HCT116 (cell line): Measurements from ENCODE around the gene ERBB2. TPM values are rescaled to one million over a fixed set of nuclear protein-coding genes. Genes with fewer than 3 reads are reported as not detected.

Source experiments
- ATAC-seq: fragments of 200-7000 bp; cut with Tn5 transposase; 2 replicates; pipeline ENCODE4 v1.9.1; 2020; ENCODE audit warnings: mild to moderate bottlenecking, moderate library complexity
- BruUV-seq: library from RNA; stranded (reverse); fragments of 400-500 nt; replicated peaks from 2 replicates; lab custom pipeline; 2021; lab: Mats Ljungman, UMichigan
- CTCF ChIA-PET: fragments of 300-600 bp; sonication (Branson Sonifier 250); formaldehyde crosslinking; loops from one replicate; lab custom pipeline; 2021; ENCODE audit warnings: antibody characterized with exemption; lab: Charles Lee
- POLR2A ChIA-PET: fragments of 300-600, 350-600 bp; sonication (Branson Sonifier 250); formaldehyde crosslinking; loops from one replicate; lab custom pipeline; 2021; ENCODE audit warnings: antibody characterized with exemption; lab: Charles Lee
- RAD21 ChIA-PET, 2 experiments: fragments of 300-600 bp; sonication (Branson Sonifier 250); formaldehyde crosslinking; loops; one replicate each; lab custom pipeline; 2023; ENCODE audit warnings: low total read pairs in 2 of 2; ENCODE audit not compliant: uncharacterized antibody in 2 of 2, unreplicated experiment in 2 of 2, low non-redundant PET in 1 of 2; lab: Charles Lee
- DNase-seq: peaks from one replicate; pipeline ENCODE4 v3.0.0-alpha.2; 2010; ENCODE audit warnings: low read depth, low spot score
- H2AFZ ChIP-seq: fragments of 200-600 bp; shearing (Covaris generic), sonication (generic); 2 replicates; pipeline ENCODE4 v1.6.1; 2017; ENCODE audit warnings: low read depth, mixed run types, mixed read lengths, antibody characterized with exemption, low read length; ENCODE audit not compliant: poor library complexity, severe bottlenecking
- H3K27ac ChIP-seq: 2 replicates; pipeline ENCODE4 v1.5.1; 2012; ENCODE audit warnings: low read depth, low read length
- H3K27me3 ChIP-seq: fragments of 200-600 bp; sonication (generic); 2 replicates; pipeline ENCODE4 v1.6.1; 2016; ENCODE audit warnings: mixed run types, low read length, mixed read lengths; ENCODE audit not compliant: insufficient read depth
- H3K36me3 ChIP-seq, 2 experiments: fragments of 200-500 bp in 1 of 2; fragments of 200-600 bp in 1 of 2; sonication (Bioruptor generic) in 1 of 2; sonication (generic) in 1 of 2; 2 replicates each; pipeline versions ENCODE4 v1.5.1 to v1.6.1; 2014 to 2016; ENCODE audit warnings: low read length in 2 of 2, inconsistent platforms in 1 of 2, mixed read lengths in 1 of 2, mixed run types in 1 of 2; ENCODE audit not compliant: insufficient read depth in 2 of 2, control insufficient read depth in 1 of 2
- H3K4me1 ChIP-seq, 2 experiments: fragments of 200-600 bp in 1 of 2; sonication (generic) in 1 of 2; 2 replicates each; pipeline versions ENCODE4 v1.5.1 to v1.6.1; 2012 to 2017; ENCODE audit warnings: low read length in 2 of 2, inconsistent platforms in 1 of 2, mild to moderate bottlenecking in 1 of 2, mixed read lengths in 1 of 2, mixed run types in 1 of 2, moderate library complexity in 1 of 2; ENCODE audit not compliant: insufficient read depth in 2 of 2, control insufficient read depth in 1 of 2
- H3K4me2 ChIP-seq: fragments of 200-600 bp; sonication (generic); 2 replicates; pipeline ENCODE4 v1.6.1; 2017; ENCODE audit warnings: mixed run types, low read length, mixed read lengths
- H3K4me3 ChIP-seq, 2 experiments: fragments of 200-600 bp in 1 of 2; sonication (generic) in 1 of 2; replicated peaks in 1 of 2; 2 replicates each; pipeline ENCODE4 v1.5.1; 2011 to 2016; ENCODE audit warnings: low read length in 2 of 2, control low read depth in 1 of 2, low read depth in 1 of 2, mild to moderate bottlenecking in 1 of 2, mixed read lengths in 1 of 2, mixed run types in 1 of 2
- H3K79me2 ChIP-seq: fragments of 200-600 bp; sonication (generic); 2 replicates; pipeline ENCODE4 v1.6.1; 2017; ENCODE audit warnings: mild to moderate bottlenecking, mixed run types, low read length, moderate library complexity, mixed read lengths; ENCODE audit not compliant: insufficient read depth
- H3K9ac ChIP-seq: fragments of 200-600 bp; sonication (generic); 2 replicates; pipeline ENCODE4 v1.6.1; 2016; ENCODE audit warnings: low read length, mixed read lengths
- H3K9me2 ChIP-seq: fragments of 200-600 bp; sonication (generic), shearing (Covaris generic); 2 replicates; pipeline ENCODE4 v1.6.1; 2017; ENCODE audit warnings: mixed run types, mild to moderate bottlenecking, moderate library complexity; ENCODE audit not compliant: insufficient read depth
- H3K9me3 ChIP-seq, 2 experiments: fragments of 200-500 bp in 1 of 2; fragments of 200-600 bp in 1 of 2; sonication (Bioruptor generic) in 1 of 2; sonication (generic) in 1 of 2; 2 replicates each; pipeline ENCODE4 v1.6.1; 2014 to 2017; ENCODE audit warnings: low read length in 2 of 2, mixed read lengths in 2 of 2, inconsistent platforms in 1 of 2, low read depth in 1 of 2, mild to moderate bottlenecking in 1 of 2, mixed run types in 1 of 2, moderate library complexity in 1 of 2; ENCODE audit not compliant: control insufficient read depth in 1 of 2, insufficient read depth in 1 of 2
- H4K20me1 ChIP-seq: fragments of 200-600 bp; sonication (generic), shearing (Covaris generic); 2 replicates; pipeline ENCODE4 v1.6.1; 2017; ENCODE audit warnings: mixed run types, mild to moderate bottlenecking, moderate library complexity; ENCODE audit not compliant: insufficient read depth
- CTCF ChIP-seq, 3 experiments: fragments of 200-600 bp in 1 of 3; sonication (generic) in 1 of 3; IDR thresholded peaks in 2 of 3; conservative IDR thresholded peaks in 1 of 3; 2 replicates each; pipeline ENCODE4 v1.5.1; 2012 to 2017; ENCODE audit warnings: low read depth in 2 of 3, low read length in 2 of 3, antibody characterized with exemption in 1 of 3, borderline replicate concordance in 1 of 3, control low read depth in 1 of 3, mild to moderate bottlenecking in 1 of 3, mixed read lengths in 1 of 3, mixed run types in 1 of 3, moderate library complexity in 1 of 3; ENCODE audit not compliant: insufficient read depth in 1 of 3
- EGR1 ChIP-seq: IDR thresholded peaks from 2 replicates; pipeline ENCODE4 v1.6.1; 2012; ENCODE audit warnings: low read depth
- EZH2phosphoT487 ChIP-seq: fragments of 200-600 bp; IDR thresholded peaks from 2 replicates; pipeline ENCODE4 v1.6.1; 2018; ENCODE audit warnings: antibody characterized with exemption, borderline replicate concordance
- FOSL1 ChIP-seq: IDR thresholded peaks from 2 replicates; pipeline ENCODE4 v1.6.1; 2012; ENCODE audit warnings: low read depth
- POLR2AphosphoS5 ChIP-seq: IDR thresholded peaks from 2 replicates; pipeline ENCODE4 v1.6.1; 2011; ENCODE audit warnings: mild to moderate bottlenecking, low read depth, low read length, moderate library complexity
- SP1 ChIP-seq: IDR thresholded peaks from 2 replicates; pipeline ENCODE4 v1.6.1; 2012; ENCODE audit warnings: low read depth
- TCF7L2 ChIP-seq: IDR thresholded peaks from 2 replicates; pipeline ENCODE4 v1.7.0; 2011; ENCODE audit warnings: borderline replicate concordance, inconsistent platforms; ENCODE audit not compliant: insufficient read depth, insufficient read length; ENCODE audit errors: extremely low read depth
- ZNF274 ChIP-seq: fragments of 200-500 bp; sonication (Bioruptor generic); IDR thresholded peaks from 2 replicates; pipeline ENCODE4 v1.6.1; 2014; ENCODE audit warnings: mild to moderate bottlenecking, low read depth, low read length, inconsistent platforms
- intact Hi-C: fragments of 100-400 bp; cut with micrococcal nuclease; formaldehyde crosslinking; loops from 2 replicates; pipeline ENCODE4 v1.10.0; 2022
- total RNA-seq: library from RNA; stranded (reverse); gene quantifications from one replicate; pipeline ENCODE4 v1.2.1, GENCODE V29; 2021; ENCODE audit not compliant: unreplicated experiment
- TF ChIP-seq, protein P1 (sequence below): IDR thresholded peaks from 2 replicates; pipeline ENCODE4 v1.6.1; 2012
- TF ChIP-seq, protein P2 (sequence below): IDR thresholded peaks from 2 replicates; pipeline ENCODE4 v1.6.1; 2012

ERBB2 gene
- total RNA-seq, 1 experiment from 2014 or later = 75.8 TPM

DNA sequence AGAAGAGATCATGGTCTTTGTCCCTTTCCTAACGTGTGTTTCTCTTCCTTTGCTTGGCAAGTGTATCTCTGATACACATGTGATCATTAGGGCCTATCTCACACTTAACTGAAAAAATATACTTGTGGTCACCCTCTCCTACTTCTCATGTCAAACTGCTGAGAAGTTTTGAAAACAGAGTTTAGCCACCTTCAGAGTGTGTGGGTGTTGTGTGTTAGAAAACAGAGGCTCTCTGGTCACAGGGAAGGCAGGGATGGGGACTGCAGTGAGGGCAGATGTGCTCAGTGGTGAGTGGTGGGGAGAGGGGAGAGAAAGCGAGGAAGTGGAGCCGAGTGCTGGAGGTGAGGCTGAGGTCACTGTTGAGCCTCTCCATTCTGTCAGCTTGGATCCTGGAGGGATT, 67.3 kb downstream of the ERBB2 start:
- Histone ChIP-seq H3K4me1 (peaks cover 12 to 24% of the 10 kb centered on the region in 2 experiments), H3K4me2 (no peak overlapping the region), H3K4me3 (no peak overlapping the region), H3K79me2 (no peaks in the 10 kb centered on the region), H3K9me2 (no peaks in the 10 kb centered on the region), H2AFZ (no peak overlapping the region), H3K9ac (no peak overlapping the region), H3K27me3 (peaks cover 9% of the 10 kb centered on the region), H3K27ac (no peak overlapping the region), H4K20me1 (no peaks in the 10 kb centered on the region), H3K9me3 (no peaks in the 10 kb centered on the region), H3K36me3 (no peaks in the 10 kb centered on the region)
- ChIA-PET CTCF (no interaction called here), POLR2A (no interaction called here), RAD21 (no interaction called here)
- intact Hi-C loops = no loop called here
- DNase-seq (no peak), ATAC-seq (no peak)
- BruUV-seq = no TSS peak
- TF ChIP-seq EGR1 = no peak
- TF ChIP-seq CTCF (IDR thresholded peaks at IDR 0.05 in 2 of 3, conservative IDR thresholded peaks at IDR 0.05 in 1 of 3; ENCODE audit: borderline replicate concordance in 1 of 3, insufficient read depth in 1 of 3, low read depth in 2 of 3, low read length in 2 of 3) = no peak
- no peak for TF ChIP-seq ZNF274
- TF ChIP-seq, protein P1, sequence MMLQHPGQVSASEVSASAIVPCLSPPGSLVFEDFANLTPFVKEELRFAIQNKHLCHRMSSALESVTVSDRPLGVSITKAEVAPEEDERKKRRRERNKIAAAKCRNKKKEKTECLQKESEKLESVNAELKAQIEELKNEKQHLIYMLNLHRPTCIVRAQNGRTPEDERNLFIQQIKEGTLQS = no peak
- TF ChIP-seq POLR2AphosphoS5 = no peak
- no peak for TF ChIP-seq TCF7L2
- TF ChIP-seq FOSL1 = no peak
- TF ChIP-seq SP1 = no peak
- TF ChIP-seq EZH2phosphoT487 = no peak
- TF ChIP-seq, protein P2, sequence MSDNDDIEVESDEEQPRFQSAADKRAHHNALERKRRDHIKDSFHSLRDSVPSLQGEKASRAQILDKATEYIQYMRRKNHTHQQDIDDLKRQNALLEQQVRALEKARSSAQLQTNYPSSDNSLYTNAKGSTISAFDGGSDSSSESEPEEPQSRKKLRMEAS = no peak
